ENCODE data around the gene OTUD7B. TPM values are rescaled to one million over a fixed set of nuclear protein-coding genes. Genes with fewer than 3 reads are reported as not detected.
"Not testable (repeated sequence)": the region's sequence is repeated elsewhere in the genome, so short reads cannot be mapped to it uniquely, and the experiment has no call there.

OTUD7B gene
- 15.7 TPM for total RNA-seq

DNA sequence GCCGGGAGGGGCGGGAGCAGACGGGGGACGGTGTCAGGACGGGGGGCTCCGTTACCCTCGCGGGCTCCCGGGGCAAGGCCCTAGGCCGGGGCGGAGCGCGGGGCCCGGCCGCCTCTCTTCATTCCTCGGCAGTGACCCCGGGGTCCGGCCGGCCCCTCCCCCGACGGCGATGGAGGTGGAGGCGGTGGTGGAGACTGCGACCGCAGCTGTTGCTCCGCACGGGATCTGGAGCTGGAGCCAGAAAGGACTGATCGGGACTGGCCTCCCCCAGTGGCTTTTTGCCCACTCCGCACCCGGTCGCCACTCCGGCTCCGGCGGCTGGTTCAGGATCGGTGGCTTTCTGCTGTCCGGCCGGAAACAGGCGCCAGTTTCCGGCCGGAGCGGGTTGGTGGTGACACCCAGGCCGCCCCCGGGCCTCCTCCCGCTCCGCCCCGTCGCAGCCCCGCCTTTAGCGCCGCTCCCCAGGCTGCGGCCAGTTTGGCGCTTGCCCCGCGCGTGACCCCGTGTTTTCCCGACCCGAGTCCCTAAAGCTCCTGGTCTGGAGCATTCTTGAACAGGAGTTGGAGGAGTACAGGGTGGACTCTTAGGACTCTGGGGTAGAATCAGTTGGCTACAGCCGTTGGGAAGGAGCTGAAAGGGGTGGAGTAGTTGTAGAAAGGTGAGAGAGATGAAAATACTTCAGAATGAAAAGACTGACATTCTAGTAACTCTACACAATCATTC lies at the start of gene OTUD7B:
OTUD7B (minus strand) TSS at position 334 of the 723 bp plus-strand sequence. CDS start 33,216 bp downstream, outside the sequence.
- peak within 1 kb of the TSS; percentile 93 to 99 (median 98) for H3K9ac ChIP-seq (ENCODE audit: low read depth in 1 of 3, low read length in 3 of 3)
- H3K36me3 ChIP-seq (ENCODE audit: control insufficient read depth in 3 of 3, insufficient read depth in 3 of 3, low read length in 3 of 3), result peaks cover 0 to 2% (median 0%) of the 10 kb centered on the region in 3 donors
- no peaks in the 10 kb centered on the region for H3K27me3 ChIP-seq (ENCODE audit: control insufficient read depth in 3 of 3, insufficient read depth in 3 of 3, low read length in 3 of 3)
- H3K27ac ChIP-seq (ENCODE audit: low read depth, low read length), result peak within 1 kb of the TSS; percentile 100
- H3K4me3 ChIP-seq (ENCODE audit: low read length in 3 of 3), result peak within 1 kb of the TSS; percentile 94 to 96 (median 95)
- H3K4me1 ChIP-seq (ENCODE audit: control insufficient read depth in 3 of 3, insufficient read depth in 3 of 3, low read length in 3 of 3), result peaks cover 7 to 32% (median 21%) of the 10 kb centered on the region in 3 donors
- H3K9me3 ChIP-seq (ENCODE audit: control insufficient read depth in 3 of 3, low read length in 3 of 3), result no peaks in the 10 kb centered on the region

DNA sequence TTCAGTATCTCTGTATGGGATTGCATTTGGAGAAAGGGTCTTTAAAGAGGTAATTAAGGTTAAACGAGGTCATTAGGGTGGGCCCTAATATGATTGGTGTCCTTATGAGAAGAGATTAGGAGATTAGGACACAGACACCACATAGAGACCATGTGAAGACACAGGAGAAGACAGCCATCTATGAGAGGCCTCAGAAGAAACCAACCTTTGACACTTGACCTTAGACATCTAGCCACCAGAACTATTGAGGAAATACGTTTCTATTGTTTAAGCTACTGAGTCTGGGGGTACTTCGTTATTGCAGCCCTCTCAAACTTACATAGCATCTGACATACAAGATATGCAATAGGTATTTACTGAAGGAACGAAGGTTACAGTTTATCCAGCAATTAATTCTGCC lies 49.7 kb upstream of the OTUD7B start:
- Histone ChIP-seq H3K9me3 (ENCODE audit: control insufficient read depth in 3 of 3, low read length in 3 of 3) (no peaks in the 10 kb centered on the region), H3K4me1 (ENCODE audit: control insufficient read depth in 3 of 3, insufficient read depth in 3 of 3, low read length in 3 of 3) (peaks cover 2 to 4% (median 3%) of the 10 kb centered on the region in 3 donors), H3K9ac (ENCODE audit: low read depth in 1 of 3, low read length in 3 of 3) (no peak overlapping the region), H3K4me3 (ENCODE audit: low read length in 3 of 3) (no peak overlapping the region), H3K36me3 (ENCODE audit: control insufficient read depth in 3 of 3, insufficient read depth in 3 of 3, low read length in 3 of 3) (no peaks in the 10 kb centered on the region), H3K27me3 (ENCODE audit: control insufficient read depth in 3 of 3, insufficient read depth in 3 of 3, low read length in 3 of 3) (no peaks in the 10 kb centered on the region), H3K27ac (ENCODE audit: low read depth, low read length) (no peak overlapping the region)

DNA sequence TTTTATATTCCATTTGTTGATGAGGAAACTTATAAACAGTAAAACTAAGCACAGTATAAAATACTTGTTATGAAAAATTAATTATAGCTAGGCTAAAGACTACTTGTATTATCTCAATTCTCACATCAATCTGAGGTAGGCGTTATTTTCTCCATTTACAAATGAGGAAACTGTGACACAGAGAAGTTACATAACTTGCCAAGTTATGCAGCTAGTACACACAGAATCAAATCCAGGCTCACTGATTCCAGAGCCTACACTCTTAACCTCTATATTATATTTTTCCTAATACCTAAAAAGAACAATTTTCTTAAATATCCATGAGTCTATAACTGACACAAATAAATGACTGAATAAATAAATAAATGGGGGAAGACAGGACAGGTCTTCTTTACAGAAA lies 45.9 kb upstream of the OTUD7B start:
- Histone ChIP-seq H3K9ac (ENCODE audit: low read depth in 1 of 3, low read length in 3 of 3) (no peak overlapping the region), H3K36me3 (ENCODE audit: control insufficient read depth in 3 of 3, insufficient read depth in 3 of 3, low read length in 3 of 3) (no peaks in the 10 kb centered on the region), H3K27me3 (ENCODE audit: control insufficient read depth in 3 of 3, insufficient read depth in 3 of 3, low read length in 3 of 3) (no peaks in the 10 kb centered on the region), H3K4me1 (ENCODE audit: control insufficient read depth in 3 of 3, insufficient read depth in 3 of 3, low read length in 3 of 3) (no peaks in the 10 kb centered on the region), H3K9me3 (ENCODE audit: control insufficient read depth in 3 of 3, low read length in 3 of 3) (no peaks in the 10 kb centered on the region), H3K4me3 (ENCODE audit: low read length in 3 of 3) (no peak overlapping the region), H3K27ac (ENCODE audit: low read depth, low read length) (no peak overlapping the region)

DNA sequence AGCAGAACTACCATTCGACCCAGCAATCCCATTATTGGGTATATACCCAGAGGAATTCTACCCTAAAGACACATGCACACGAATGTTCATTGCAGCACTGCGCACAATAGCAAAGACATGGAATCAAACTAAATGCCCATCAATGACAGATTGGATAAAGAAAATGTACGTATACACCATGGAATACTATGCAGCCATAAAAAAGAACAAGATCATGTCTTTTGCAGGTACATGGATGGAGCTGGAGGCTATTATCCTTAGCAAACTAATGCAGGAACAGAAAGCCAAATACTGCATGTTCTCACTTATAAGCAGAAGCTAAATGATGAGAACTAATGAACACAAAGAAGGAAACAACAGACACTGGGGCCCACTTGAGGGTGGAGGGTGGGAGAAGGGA lies 45.0 kb upstream of the OTUD7B start:
- H3K4me3 ChIP-seq (ENCODE audit: low read length in 3 of 3); H3K9ac ChIP-seq (ENCODE audit: low read depth in 1 of 3, low read length in 3 of 3); H3K27ac ChIP-seq (ENCODE audit: low read depth, low read length); H3K36me3 ChIP-seq (ENCODE audit: control insufficient read depth in 3 of 3, insufficient read depth in 3 of 3, low read length in 3 of 3); H3K27me3 ChIP-seq (ENCODE audit: control insufficient read depth in 3 of 3, insufficient read depth in 3 of 3, low read length in 3 of 3); H3K4me1 ChIP-seq (ENCODE audit: control insufficient read depth in 3 of 3, insufficient read depth in 3 of 3, low read length in 3 of 3); H3K9me3 ChIP-seq (ENCODE audit: control insufficient read depth in 3 of 3, low read length in 3 of 3): not testable (repeated sequence)

DNA sequence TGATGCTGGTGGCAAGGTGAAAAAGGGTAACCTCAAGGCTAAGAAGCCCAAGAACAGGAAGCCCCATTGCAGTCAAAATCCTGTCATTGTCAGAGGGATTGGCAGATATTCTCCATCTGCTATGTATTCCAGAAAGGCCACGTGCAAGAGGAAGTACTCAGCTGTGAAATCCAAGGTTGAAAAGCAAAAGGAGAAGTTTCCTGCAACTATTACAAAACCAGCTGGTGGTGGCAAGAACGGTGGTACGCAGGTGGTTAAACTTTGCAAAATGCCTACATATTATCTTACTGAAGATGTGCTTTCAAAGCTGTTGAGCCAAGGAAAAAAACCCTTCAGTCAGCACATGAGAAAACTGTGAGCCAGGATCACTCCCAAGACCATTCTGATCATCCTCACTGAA lies 43.4 kb upstream of the OTUD7B start:
- no peaks in the 10 kb centered on the region for H3K9me3 ChIP-seq (ENCODE audit: control insufficient read depth in 3 of 3, low read length in 3 of 3)
- H3K27ac ChIP-seq (ENCODE audit: low read depth, low read length), result no peak overlapping the region
- H3K27me3 ChIP-seq (ENCODE audit: control insufficient read depth in 3 of 3, insufficient read depth in 3 of 3, low read length in 3 of 3), result no peaks in the 10 kb centered on the region
- no peak overlapping the region for H3K4me3 ChIP-seq (ENCODE audit: low read length in 3 of 3)
- no peaks in the 10 kb centered on the region for H3K4me1 ChIP-seq (ENCODE audit: control insufficient read depth in 3 of 3, insufficient read depth in 3 of 3, low read length in 3 of 3)
- no peak overlapping the region for H3K9ac ChIP-seq (ENCODE audit: low read depth in 1 of 3, low read length in 3 of 3)
- H3K36me3 ChIP-seq (ENCODE audit: control insufficient read depth in 3 of 3, insufficient read depth in 3 of 3, low read length in 3 of 3), result no peaks in the 10 kb centered on the region

DNA sequence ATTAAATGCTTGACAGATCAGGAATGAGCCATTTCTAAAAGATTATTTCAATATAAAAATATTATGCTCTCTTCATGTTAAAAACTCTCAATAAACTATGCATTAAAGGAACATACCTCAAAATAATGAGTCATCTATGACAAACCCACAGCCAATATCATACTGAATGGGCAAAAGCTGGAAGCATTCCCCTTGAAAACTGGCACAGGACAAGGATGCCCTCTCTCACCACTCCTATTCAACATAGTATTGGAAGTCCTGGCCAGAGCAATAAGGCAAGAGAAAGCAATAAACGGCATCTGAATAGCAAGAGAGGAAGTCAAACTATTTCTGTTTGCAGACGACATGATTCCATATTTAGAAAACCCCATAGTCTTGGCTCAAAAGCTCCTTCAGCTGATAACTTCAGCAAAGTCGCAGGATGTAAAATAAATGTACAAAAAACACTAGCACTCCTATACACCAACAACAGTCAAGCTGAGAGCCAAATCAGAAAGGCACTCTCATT lies 41.4 kb upstream of the OTUD7B start:
- H3K27me3 ChIP-seq (ENCODE audit: control insufficient read depth in 3 of 3, insufficient read depth in 3 of 3, low read length in 3 of 3); H3K4me3 ChIP-seq (ENCODE audit: low read length in 3 of 3); H3K36me3 ChIP-seq (ENCODE audit: control insufficient read depth in 3 of 3, insufficient read depth in 3 of 3, low read length in 3 of 3); H3K9ac ChIP-seq (ENCODE audit: low read depth in 1 of 3, low read length in 3 of 3); H3K4me1 ChIP-seq (ENCODE audit: control insufficient read depth in 3 of 3, insufficient read depth in 3 of 3, low read length in 3 of 3); H3K27ac ChIP-seq (ENCODE audit: low read depth, low read length); H3K9me3 ChIP-seq (ENCODE audit: control insufficient read depth in 3 of 3, low read length in 3 of 3): not testable (repeated sequence)

DNA sequence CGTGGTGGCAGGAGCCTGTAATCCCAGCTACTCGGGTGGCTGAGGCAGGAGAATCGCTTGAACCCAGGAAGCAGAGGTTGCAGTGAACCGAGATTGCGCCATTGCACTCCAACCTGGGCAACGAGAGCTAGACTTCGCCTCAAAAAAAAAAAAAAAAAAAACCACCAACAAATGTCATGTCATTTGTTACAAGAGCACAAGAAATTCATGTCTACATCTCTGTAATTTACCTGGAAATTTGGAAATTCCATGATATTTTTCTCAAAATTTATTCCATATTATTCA lies 40.5 kb upstream of the OTUD7B start:
- Histone ChIP-seq H3K27me3 (ENCODE audit: control insufficient read depth in 3 of 3, insufficient read depth in 3 of 3, low read length in 3 of 3) (no peaks in the 10 kb centered on the region), H3K36me3 (ENCODE audit: control insufficient read depth in 3 of 3, insufficient read depth in 3 of 3, low read length in 3 of 3) (peaks cover 0 to 3% (median 0%) of the 10 kb centered on the region in 3 donors), H3K9ac (ENCODE audit: low read depth in 1 of 3, low read length in 3 of 3) (no peak overlapping the region), H3K4me3 (ENCODE audit: low read length in 3 of 3) (no peak overlapping the region), H3K4me1 (ENCODE audit: control insufficient read depth in 3 of 3, insufficient read depth in 3 of 3, low read length in 3 of 3) (no peaks in the 10 kb centered on the region), H3K27ac (ENCODE audit: low read depth, low read length) (no peak overlapping the region), H3K9me3 (ENCODE audit: control insufficient read depth in 3 of 3, low read length in 3 of 3) (no peaks in the 10 kb centered on the region)

DNA sequence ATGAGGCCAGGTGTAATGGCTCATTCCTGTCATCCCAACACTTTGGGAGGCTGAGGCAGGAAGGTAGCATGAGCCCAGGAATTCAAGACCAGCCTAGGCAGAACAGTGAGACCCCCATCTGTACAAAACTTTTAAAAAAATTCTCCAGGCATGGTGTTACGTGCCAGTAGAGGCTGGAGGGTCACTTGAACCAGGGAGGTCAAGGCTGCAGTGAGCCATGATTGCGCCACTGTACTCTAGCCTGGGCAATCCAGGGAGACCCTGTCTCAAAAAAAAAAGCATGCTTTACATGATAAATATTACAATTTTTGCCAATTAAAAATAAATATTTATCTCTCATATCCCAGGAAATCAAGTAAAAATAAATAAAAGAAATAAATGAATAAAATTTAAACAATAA lies 39.4 kb upstream of the OTUD7B start:
- H3K36me3 ChIP-seq (ENCODE audit: control insufficient read depth in 3 of 3, insufficient read depth in 3 of 3, low read length in 3 of 3), result peaks cover 0 to 3% (median 0%) of the 10 kb centered on the region in 3 donors
- H3K4me3 ChIP-seq (ENCODE audit: low read length in 3 of 3), result no peak overlapping the region
- no peaks in the 10 kb centered on the region for H3K4me1 ChIP-seq (ENCODE audit: control insufficient read depth in 3 of 3, insufficient read depth in 3 of 3, low read length in 3 of 3)
- H3K9me3 ChIP-seq (ENCODE audit: control insufficient read depth in 3 of 3, low read length in 3 of 3), result no peaks in the 10 kb centered on the region
- H3K27me3 ChIP-seq (ENCODE audit: control insufficient read depth in 3 of 3, insufficient read depth in 3 of 3, low read length in 3 of 3), result no peaks in the 10 kb centered on the region
- H3K9ac ChIP-seq (ENCODE audit: low read depth in 1 of 3, low read length in 3 of 3), result no peak overlapping the region
- H3K27ac ChIP-seq (ENCODE audit: low read depth, low read length), result no peak overlapping the region

DNA sequence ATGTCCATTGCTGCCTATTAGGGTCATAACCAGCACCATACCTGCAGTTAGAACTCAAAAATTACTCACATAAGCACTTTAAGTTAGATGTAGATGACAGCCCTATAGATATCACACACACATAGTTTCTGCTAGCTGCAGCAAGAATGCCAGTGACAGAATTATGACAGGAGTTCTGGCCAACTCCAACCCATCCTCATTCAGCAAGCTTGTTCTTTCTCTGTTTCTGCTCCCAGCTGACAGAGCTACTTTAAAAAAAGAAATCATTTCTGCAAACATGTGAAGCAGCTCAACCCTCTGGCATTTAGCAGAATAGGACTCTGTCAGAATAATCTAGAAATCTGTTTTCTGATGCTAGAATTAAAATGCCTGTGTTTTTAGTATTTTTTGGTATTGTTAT lies 23.8 kb upstream of the OTUD7B start:
- H3K9ac ChIP-seq (ENCODE audit: low read depth in 1 of 3, low read length in 3 of 3), result no peak overlapping the region
- H3K27me3 ChIP-seq (ENCODE audit: control insufficient read depth in 3 of 3, insufficient read depth in 3 of 3, low read length in 3 of 3), result no peaks in the 10 kb centered on the region
- H3K9me3 ChIP-seq (ENCODE audit: control insufficient read depth in 3 of 3, low read length in 3 of 3), result no peaks in the 10 kb centered on the region
- no peaks in the 10 kb centered on the region for H3K36me3 ChIP-seq (ENCODE audit: control insufficient read depth in 3 of 3, insufficient read depth in 3 of 3, low read length in 3 of 3)
- no peak overlapping the region for H3K4me3 ChIP-seq (ENCODE audit: low read length in 3 of 3)
- no peak overlapping the region for H3K27ac ChIP-seq (ENCODE audit: low read depth, low read length)
- no peaks in the 10 kb centered on the region for H3K4me1 ChIP-seq (ENCODE audit: control insufficient read depth in 3 of 3, insufficient read depth in 3 of 3, low read length in 3 of 3)

DNA sequence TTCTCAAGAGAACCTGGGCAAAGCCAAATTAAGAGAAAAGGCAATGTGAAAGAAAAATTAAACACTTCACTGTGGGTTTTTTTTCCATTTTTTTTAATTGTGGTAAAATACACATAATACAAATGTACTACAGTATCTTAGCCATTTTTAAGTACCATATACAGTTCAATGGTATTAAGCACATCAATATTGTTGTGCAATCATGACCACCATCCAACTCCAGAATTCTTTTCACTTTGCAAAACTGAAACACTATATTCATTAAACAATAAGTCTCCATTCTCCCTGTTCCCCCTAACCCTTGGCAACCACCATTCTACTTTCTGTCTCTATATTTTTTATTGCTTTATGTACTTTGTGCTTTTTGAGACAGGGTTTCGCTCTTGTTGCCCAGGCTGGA lies 17.8 kb upstream of the OTUD7B start:
- Histone ChIP-seq H3K36me3 (ENCODE audit: control insufficient read depth in 3 of 3, insufficient read depth in 3 of 3, low read length in 3 of 3) (no peaks in the 10 kb centered on the region), H3K4me3 (ENCODE audit: low read length in 3 of 3) (no peak overlapping the region), H3K9ac (ENCODE audit: low read depth in 1 of 3, low read length in 3 of 3) (no peak overlapping the region), H3K4me1 (ENCODE audit: control insufficient read depth in 3 of 3, insufficient read depth in 3 of 3, low read length in 3 of 3) (no peaks in the 10 kb centered on the region), H3K27ac (ENCODE audit: low read depth, low read length) (no peak overlapping the region), H3K9me3 (ENCODE audit: control insufficient read depth in 3 of 3, low read length in 3 of 3) (no peaks in the 10 kb centered on the region), H3K27me3 (ENCODE audit: control insufficient read depth in 3 of 3, insufficient read depth in 3 of 3, low read length in 3 of 3) (no peaks in the 10 kb centered on the region)

Measured in skeletal muscle tissue (tissue), 4 donors.